ENCODE measurements around the gene SLC6A11. TPM values are rescaled to one million over a fixed set of nuclear protein-coding genes. Genes with fewer than 3 reads are reported as not detected.

SLC6A11 gene
- polyA plus RNA-seq, 2 donors = 6.1 to 7.3 TPM

- H3K27me3 ChIP-seq (ENCODE audit: control insufficient read depth in 1 of 2, insufficient read depth in 2 of 2, low read length in 2 of 2) = no peaks in the 10 kb centered on the region
- no peak overlapping the region for H3K27ac ChIP-seq (ENCODE audit: low read depth in 2 of 2, low read length in 1 of 2)
- H3K36me3 ChIP-seq (ENCODE audit: control insufficient read depth in 2 of 2, insufficient read depth in 2 of 2, low read length in 1 of 2) = no peaks in the 10 kb centered on the region
- peaks cover 0 to 4% of the 10 kb centered on the region in 2 donors for H3K4me1 ChIP-seq (ENCODE audit: control insufficient read depth in 2 of 2, insufficient read depth in 2 of 2, low read length in 1 of 2)
- 74 to 84% methylated on average over 8 of the region's 8 CpGs for WGBS, 2 donors
- no peaks in the 10 kb centered on the region for H3K9me3 ChIP-seq (ENCODE audit: control insufficient read depth in 2 of 2, insufficient read depth in 1 of 2, low read depth in 1 of 2, low read length in 1 of 2)
- no peak overlapping the region for H3K4me3 ChIP-seq (ENCODE audit: low read depth in 1 of 2, low read length in 2 of 2)
These were observed 40.8 kb upstream of the SLC6A11 start for GRCh38 chr3:10775259-10775658.

- 93 to 95% methylated on average over 3 of the region's 3 CpGs for WGBS, 2 donors
- H3K27me3 ChIP-seq (ENCODE audit: control insufficient read depth in 1 of 2, insufficient read depth in 2 of 2, low read length in 2 of 2) = no peaks in the 10 kb centered on the region
These were observed 40.2 kb upstream of the SLC6A11 start for GRCh38 chr3:10775828-10776227.

GRCh38 chr3:10777627-10778026, 38.4 kb upstream of the SLC6A11 start:
- WGBS, 2 donors = 72 to 73% methylated on average over 2 of the region's 2 CpGs
- Histone ChIP-seq H3K9me3 (ENCODE audit: control insufficient read depth in 2 of 2, insufficient read depth in 1 of 2, low read depth in 1 of 2, low read length in 1 of 2) (no peaks in the 10 kb centered on the region), H3K27ac (ENCODE audit: low read depth in 2 of 2, low read length in 1 of 2) (no peak overlapping the region), H3K27me3 (ENCODE audit: control insufficient read depth in 1 of 2, insufficient read depth in 2 of 2, low read length in 2 of 2) (no peaks in the 10 kb centered on the region), H3K4me3 (ENCODE audit: low read depth in 1 of 2, low read length in 2 of 2) (no peak overlapping the region), H3K36me3 (ENCODE audit: control insufficient read depth in 2 of 2, insufficient read depth in 2 of 2, low read length in 1 of 2) (no peaks in the 10 kb centered on the region), H3K4me1 (ENCODE audit: control insufficient read depth in 2 of 2, insufficient read depth in 2 of 2, low read length in 1 of 2) (peaks cover 0 to 8% of the 10 kb centered on the region in 2 donors)

More at GRCh38 chr3:10775828-10776227, 40.2 kb upstream of the SLC6A11 start:
- Histone ChIP-seq H3K36me3 (ENCODE audit: control insufficient read depth in 2 of 2, insufficient read depth in 2 of 2, low read length in 1 of 2) (no peaks in the 10 kb centered on the region), H3K4me1 (ENCODE audit: control insufficient read depth in 2 of 2, insufficient read depth in 2 of 2, low read length in 1 of 2) (peaks cover 0 to 8% of the 10 kb centered on the region in 2 donors), H3K9me3 (ENCODE audit: control insufficient read depth in 2 of 2, insufficient read depth in 1 of 2, low read depth in 1 of 2, low read length in 1 of 2) (no peaks in the 10 kb centered on the region), H3K27ac (ENCODE audit: low read depth in 2 of 2, low read length in 1 of 2) (no peak overlapping the region), H3K4me3 (ENCODE audit: low read depth in 1 of 2, low read length in 2 of 2) (no peak overlapping the region)

GRCh38 chr3:10778492-10779292, 37.3 kb upstream of the SLC6A11 start:
- 78 to 82% methylated on average over 8 of the region's 8 CpGs for WGBS, 2 donors
- no peaks in the 10 kb centered on the region for H3K27me3 ChIP-seq (ENCODE audit: control insufficient read depth in 1 of 2, insufficient read depth in 2 of 2, low read length in 2 of 2)

DNA sequence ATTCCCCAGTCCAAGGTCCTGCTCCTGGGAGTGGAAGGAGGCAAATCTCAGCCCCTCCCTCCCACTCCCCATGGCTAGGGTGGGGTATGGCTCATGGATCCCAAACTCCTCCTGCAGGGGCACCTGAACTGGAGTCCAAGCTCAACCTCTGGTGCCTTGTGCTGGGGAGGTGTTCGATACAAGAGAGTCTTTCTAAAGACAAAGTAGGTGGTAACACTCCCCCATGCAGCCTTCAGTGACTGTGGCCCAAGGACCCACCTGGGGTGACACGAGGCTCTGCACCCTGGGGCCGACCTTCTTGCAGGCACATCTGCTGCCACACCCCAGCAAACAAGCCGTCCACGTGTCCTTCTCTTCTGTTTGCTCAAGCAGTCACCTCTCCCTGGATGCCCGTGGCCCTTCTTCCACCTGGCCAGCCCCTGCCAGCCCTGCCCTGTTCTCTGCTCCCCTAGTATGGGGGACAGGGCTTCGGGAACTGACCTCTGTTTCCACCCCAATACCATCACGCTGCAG, 36.7 kb upstream of the SLC6A11 start:
- no peak overlapping the region for H3K27ac ChIP-seq (ENCODE audit: low read depth in 2 of 2, low read length in 1 of 2)
- H3K4me1 ChIP-seq (ENCODE audit: control insufficient read depth in 2 of 2, insufficient read depth in 2 of 2, low read length in 1 of 2) = peaks cover 0 to 8% of the 10 kb centered on the region in 2 donors
- no peaks in the 10 kb centered on the region for H3K27me3 ChIP-seq (ENCODE audit: control insufficient read depth in 1 of 2, insufficient read depth in 2 of 2, low read length in 2 of 2)
- H3K36me3 ChIP-seq (ENCODE audit: control insufficient read depth in 2 of 2, insufficient read depth in 2 of 2, low read length in 1 of 2) = no peaks in the 10 kb centered on the region
- 63 to 67% methylated on average over 8 of the region's 8 CpGs for WGBS, 2 donors
- H3K9me3 ChIP-seq (ENCODE audit: control insufficient read depth in 2 of 2, insufficient read depth in 1 of 2, low read depth in 1 of 2, low read length in 1 of 2) = no peaks in the 10 kb centered on the region
- no peak overlapping the region for H3K4me3 ChIP-seq (ENCODE audit: low read depth in 1 of 2, low read length in 2 of 2)

More at GRCh38 chr3:10778492-10779292, 37.3 kb upstream of the SLC6A11 start:
- Histone ChIP-seq H3K36me3 (ENCODE audit: control insufficient read depth in 2 of 2, insufficient read depth in 2 of 2, low read length in 1 of 2) (no peaks in the 10 kb centered on the region), H3K9me3 (ENCODE audit: control insufficient read depth in 2 of 2, insufficient read depth in 1 of 2, low read depth in 1 of 2, low read length in 1 of 2) (no peaks in the 10 kb centered on the region), H3K4me3 (ENCODE audit: low read depth in 1 of 2, low read length in 2 of 2) (no peak overlapping the region), H3K4me1 (ENCODE audit: control insufficient read depth in 2 of 2, insufficient read depth in 2 of 2, low read length in 1 of 2) (peaks cover 0 to 8% of the 10 kb centered on the region in 2 donors), H3K27ac (ENCODE audit: low read depth in 2 of 2, low read length in 1 of 2) (no peak overlapping the region)

DNA sequence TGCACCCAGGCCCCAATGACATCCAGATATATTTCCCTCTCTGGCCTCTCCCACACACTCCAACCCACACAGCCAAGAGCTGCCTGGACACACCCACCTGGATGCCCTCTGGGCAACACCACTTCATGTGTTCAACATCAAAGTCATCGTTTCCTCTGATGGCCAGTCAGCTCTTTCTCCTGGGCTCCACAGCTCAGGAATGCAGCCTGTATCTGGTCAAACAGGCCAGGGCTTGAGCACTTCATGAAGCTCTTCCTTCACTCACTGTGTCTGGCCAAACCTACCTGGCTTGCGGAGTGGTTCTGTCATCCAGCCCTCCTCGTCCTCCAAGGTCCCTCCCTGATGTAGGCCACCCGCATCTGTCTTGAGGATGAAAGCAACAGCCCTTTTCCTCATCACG, 35.8 kb upstream of the SLC6A11 start:
- no peak overlapping the region for H3K4me3 ChIP-seq (ENCODE audit: low read depth in 1 of 2, low read length in 2 of 2)
- no peak overlapping the region for H3K27ac ChIP-seq (ENCODE audit: low read depth in 2 of 2, low read length in 1 of 2)
- no peaks in the 10 kb centered on the region for H3K9me3 ChIP-seq (ENCODE audit: control insufficient read depth in 2 of 2, insufficient read depth in 1 of 2, low read depth in 1 of 2, low read length in 1 of 2)
- no peaks in the 10 kb centered on the region for H3K36me3 ChIP-seq (ENCODE audit: control insufficient read depth in 2 of 2, insufficient read depth in 2 of 2, low read length in 1 of 2)
- H3K4me1 ChIP-seq (ENCODE audit: control insufficient read depth in 2 of 2, insufficient read depth in 2 of 2, low read length in 1 of 2) = peaks cover 0 to 8% of the 10 kb centered on the region in 2 donors
- WGBS, 2 donors = 57 to 64% methylated on average over 5 of the region's 5 CpGs
- no peaks in the 10 kb centered on the region for H3K27me3 ChIP-seq (ENCODE audit: control insufficient read depth in 1 of 2, insufficient read depth in 2 of 2, low read length in 2 of 2)

DNA sequence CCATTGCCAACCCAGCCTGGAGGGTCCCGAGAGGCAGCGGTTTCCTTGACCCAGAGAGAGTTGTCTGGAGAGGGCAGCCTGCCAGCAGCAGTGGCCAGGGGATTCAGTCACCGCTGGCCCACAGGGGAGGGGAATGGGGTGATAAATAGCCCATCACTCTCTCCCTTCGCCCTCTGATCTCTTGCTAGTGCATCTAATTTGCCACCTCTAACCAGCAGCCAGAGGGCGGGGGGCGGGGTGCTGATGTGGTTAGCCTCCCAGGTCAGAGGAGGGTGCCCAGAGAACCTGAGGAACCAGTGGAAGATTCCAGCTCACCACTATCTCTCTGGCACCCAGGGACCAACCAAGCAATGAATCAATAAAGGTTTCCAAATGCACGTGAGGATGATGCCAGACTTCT, 35.1 kb upstream of the SLC6A11 start:
- Histone ChIP-seq H3K4me1 (ENCODE audit: control insufficient read depth in 2 of 2, insufficient read depth in 2 of 2, low read length in 1 of 2) (peaks cover 0 to 8% of the 10 kb centered on the region in 2 donors), H3K4me3 (ENCODE audit: low read depth in 1 of 2, low read length in 2 of 2) (no peak overlapping the region), H3K27me3 (ENCODE audit: control insufficient read depth in 1 of 2, insufficient read depth in 2 of 2, low read length in 2 of 2) (no peaks in the 10 kb centered on the region), H3K36me3 (ENCODE audit: control insufficient read depth in 2 of 2, insufficient read depth in 2 of 2, low read length in 1 of 2) (no peaks in the 10 kb centered on the region), H3K27ac (ENCODE audit: low read depth in 2 of 2, low read length in 1 of 2) (no peak overlapping the region), H3K9me3 (ENCODE audit: control insufficient read depth in 2 of 2, insufficient read depth in 1 of 2, low read depth in 1 of 2, low read length in 1 of 2) (no peaks in the 10 kb centered on the region)
- WGBS, 2 donors = 78 to 82% methylated on average over 7 of the region's 7 CpGs

GRCh38 chr3:10781981-10782380, 34.0 kb upstream of the SLC6A11 start:
- Histone ChIP-seq H3K27ac (ENCODE audit: low read depth in 2 of 2, low read length in 1 of 2) (no peak overlapping the region), H3K27me3 (ENCODE audit: control insufficient read depth in 1 of 2, insufficient read depth in 2 of 2, low read length in 2 of 2) (no peaks in the 10 kb centered on the region), H3K4me3 (ENCODE audit: low read depth in 1 of 2, low read length in 2 of 2) (no peak overlapping the region), H3K9me3 (ENCODE audit: control insufficient read depth in 2 of 2, insufficient read depth in 1 of 2, low read depth in 1 of 2, low read length in 1 of 2) (no peaks in the 10 kb centered on the region), H3K4me1 (ENCODE audit: control insufficient read depth in 2 of 2, insufficient read depth in 2 of 2, low read length in 1 of 2) (peaks cover 0 to 8% of the 10 kb centered on the region in 2 donors), H3K36me3 (ENCODE audit: control insufficient read depth in 2 of 2, insufficient read depth in 2 of 2, low read length in 1 of 2) (no peaks in the 10 kb centered on the region)
- WGBS, 2 donors = 27 to 41% methylated on average over 2 of the region's 2 CpGs

GRCh38 chr3:10783360-10784351, 32.4 kb upstream of the SLC6A11 start:
- H3K9me3 ChIP-seq (ENCODE audit: control insufficient read depth in 2 of 2, insufficient read depth in 1 of 2, low read depth in 1 of 2, low read length in 1 of 2) = no peaks in the 10 kb centered on the region
- H3K27ac ChIP-seq (ENCODE audit: low read depth in 2 of 2, low read length in 1 of 2) = no peak overlapping the region
- H3K4me3 ChIP-seq (ENCODE audit: low read depth in 1 of 2, low read length in 2 of 2) = no peak overlapping the region
- peaks cover 0 to 8% of the 10 kb centered on the region in 2 donors for H3K4me1 ChIP-seq (ENCODE audit: control insufficient read depth in 2 of 2, insufficient read depth in 2 of 2, low read length in 1 of 2)
- no peaks in the 10 kb centered on the region for H3K36me3 ChIP-seq (ENCODE audit: control insufficient read depth in 2 of 2, insufficient read depth in 2 of 2, low read length in 1 of 2)
- WGBS, 2 donors = 24 to 27% methylated on average over 5 of the region's 5 CpGs
- no peaks in the 10 kb centered on the region for H3K27me3 ChIP-seq (ENCODE audit: control insufficient read depth in 1 of 2, insufficient read depth in 2 of 2, low read length in 2 of 2)
